Caki2 (cell line): ENCODE data around the gene AIF1. TPM values are rescaled to one million over a fixed set of nuclear protein-coding genes. Genes with fewer than 3 reads are reported as not detected.

Source experiments
- DNase-seq: peaks from one replicate; pipeline ENCODE4 v3.0.0-alpha.2; 2015; ENCODE audit warnings: low read depth
- in situ Hi-C: cut with HindIII; loops from 2 replicates; pipeline ENCODE4 v1.10.0; 2016; ENCODE audit warnings: low sequenced_read_pairs, low pct_unique_long_range_greater_than_20kb, mixed read lengths
- total RNA-seq: library from RNA; depleted of rRNA; stranded (reverse); fragments of >200 nt; shearing (Covaris generic); gene quantifications from 2 replicates; pipeline ENCODE4 v1.2.3, GENCODE V29; 2014; ENCODE audit warnings: low replicate concordance; rRNA removed

AIF1 gene
- total RNA-seq: not detected in 2 replicates

GRCh38 chr6:31614684-31615578 is at the start of gene AIF1:
Gene AIF1 (plus strand): TSS chr6:31615234. CDS start chr6:31615330, 96 bp downstream.
- DNase-seq: no peak
- in situ Hi-C loops: no loop called here

GRCh38 chr6:31567531-31568370 is 47.3 kb upstream of the AIF1 start:
- DNase-seq: no peak
- in situ Hi-C loops: no loop called here

- no peak for DNase-seq
- in situ Hi-C loops: no loop called here
These were observed 46.5 kb upstream of the AIF1 start for GRCh38 chr6:31568537-31568961.

GRCh38 chr6:31569861-31570536 is 45.0 kb upstream of the AIF1 start:
- in situ Hi-C loops: no loop called here
- no peak for DNase-seq

GRCh38 chr6:31572041-31572911 is 42.8 kb upstream of the AIF1 start, which contains the start of gene LTA:
Gene LTA (plus strand): TSS chr6:31572289. CDS start chr6:31572743, 454 bp downstream.
- in situ Hi-C loops: no loop called here
- DNase-seq: no peak

GRCh38 chr6:31573239-31574105 is 41.6 kb upstream of the AIF1 start:
- in situ Hi-C loops: no loop called here
- DNase-seq: no peak

- in situ Hi-C loops: no loop called here
- DNase-seq: no peak
These were observed 40.6 kb upstream of the AIF1 start for GRCh38 chr6:31574106-31575061.

- DNase-seq: peak; percentile 71
- in situ Hi-C loops: no loop called here
These were observed 39.6 kb upstream of the AIF1 start, which contains the start of gene TNF for GRCh38 chr6:31575335-31575901. Gene TNF (plus strand): TSS chr6:31575565. CDS start chr6:31575742, 177 bp downstream.

GRCh38 chr6:31575952-31576685 is 38.9 kb upstream of the AIF1 start:
- in situ Hi-C loops: no loop called here
- DNase-seq: no peak

- in situ Hi-C loops: no loop called here
These were observed 38.0 kb upstream of the AIF1 start for GRCh38 chr6:31576897-31577578.

GRCh38 chr6:31577579-31577966 is 37.5 kb upstream of the AIF1 start:
- no peak for DNase-seq
- in situ Hi-C loops: no loop called here

More at GRCh38 chr6:31576897-31577578, 38.0 kb upstream of the AIF1 start:
- no peak for DNase-seq

- in situ Hi-C loops: no loop called here
- DNase-seq: peak; percentile 79
These were observed 36.6 kb upstream of the AIF1 start for GRCh38 chr6:31578184-31579118.

GRCh38 chr6:31579119-31579505 is 35.9 kb upstream of the AIF1 start:
- in situ Hi-C loops: no loop called here
- no peak for DNase-seq
